PC-9 (cell line): ENCODE results near the gene WNK1. TPM values are rescaled to one million over a fixed set of nuclear protein-coding genes. Genes with fewer than 3 reads are reported as not detected.

Experiments used
- BruUV-seq: library from RNA; stranded (reverse); fragments of 400-500 nt; replicated peaks from 2 replicates; lab custom pipeline; 2021; lab: Mats Ljungman, UMichigan
- CTCF ChIA-PET: fragments of 300-600 bp; sonication (Branson Sonifier 250); formaldehyde crosslinking; loops from one replicate; lab custom pipeline; 2022; ENCODE audit warnings: antibody characterized with exemption; lab: Charles Lee
- POLR2A ChIA-PET: fragments of 300-600 bp; sonication (Branson Sonifier 250); formaldehyde crosslinking; loops from one replicate; lab custom pipeline; 2022; ENCODE audit warnings: antibody characterized with exemption; ENCODE audit not compliant: unreplicated experiment; lab: Charles Lee
- DNase-seq, 2 experiments: peaks; one replicate each; pipeline versions ENCODE4 v3.0.0 to v3.0.0-alpha.2; 2015 to 2022; ENCODE audit warnings: mixed read lengths in 1 of 2
- H2AFZ ChIP-seq: fragments of 200-600 bp; sonication (generic); 2 replicates; pipeline ENCODE4 v1.8.1; 2017; ENCODE audit warnings: antibody characterized with exemption
- H3F3A ChIP-seq: fragments of 200-600 bp; sonication (generic); 2 replicates; pipeline ENCODE4 v1.8.1; 2017; ENCODE audit warnings: antibody characterized with exemption, mild to moderate bottlenecking, low read depth; ENCODE audit not compliant: insufficient read depth
- H3K27ac ChIP-seq: fragments of 200-600 bp; sonication (generic); 2 replicates; pipeline ENCODE4 v1.6.1; 2016; ENCODE audit warnings: mixed run types
- H3K27me3 ChIP-seq: fragments of 200-600 bp; sonication (generic); 2 replicates; pipeline ENCODE4 v1.6.1; 2016; ENCODE audit warnings: low read depth, mixed run types; ENCODE audit not compliant: insufficient read depth
- H3K36me3 ChIP-seq: fragments of 200-600 bp; sonication (generic); 2 replicates; pipeline ENCODE4 v1.6.1; 2016; ENCODE audit warnings: low read depth, mixed run types
- H3K4me1 ChIP-seq: fragments of 200-600 bp; sonication (generic); replicated peaks from 2 replicates; pipeline ENCODE4 v1.6.1; 2016; ENCODE audit warnings: mixed run types; ENCODE audit not compliant: insufficient read depth
- H3K4me2 ChIP-seq: fragments of 200-600 bp; sonication (generic); 2 replicates; pipeline ENCODE4 v1.6.1; 2017; ENCODE audit warnings: mixed run types
- H3K4me3 ChIP-seq: fragments of 200-600 bp; sonication (generic); 2 replicates; pipeline ENCODE4 v1.6.1; 2016; ENCODE audit warnings: mixed run types
- H3K79me2 ChIP-seq: fragments of 200-600 bp; sonication (generic); 2 replicates; pipeline ENCODE4 v1.6.1; 2017; ENCODE audit warnings: low read depth, mixed run types
- H3K9me2 ChIP-seq: fragments of 200-600 bp; sonication (generic); 2 replicates; pipeline ENCODE4 v1.8.1; 2017; ENCODE audit warnings: mild to moderate bottlenecking; ENCODE audit not compliant: insufficient read depth
- H3K9me3 ChIP-seq: fragments of 200-600 bp; sonication (generic); 2 replicates; pipeline ENCODE4 v1.8.1; 2016; ENCODE audit warnings: low read depth; ENCODE audit not compliant: insufficient read depth
- H4K20me1 ChIP-seq: fragments of 200-600 bp; sonication (generic); 2 replicates; pipeline ENCODE4 v1.8.1; 2017; ENCODE audit not compliant: insufficient read depth
- CTCF ChIP-seq: fragments of 200-600 bp; sonication (generic); conservative IDR thresholded peaks from 2 replicates; pipeline ENCODE4 v1.6.1; 2017; ENCODE audit warnings: mixed run types, antibody characterized with exemption, mild to moderate bottlenecking, moderate library complexity
- EZH2 ChIP-seq: fragments of 200-600 bp; sonication (generic); IDR thresholded peaks from 2 replicates; pipeline ENCODE4 v1.8.0; 2017; ENCODE audit warnings: antibody characterized with exemption, low read depth
- intact Hi-C: fragments of 100-400 bp; cut with micrococcal nuclease; formaldehyde crosslinking; loops from one replicate; pipeline ENCODE4 v1.10.0; 2022; ENCODE audit not compliant: unreplicated experiment
- total RNA-seq: library from RNA; stranded (reverse); gene quantifications from 2 replicates; pipeline ENCODE4 v1.2.3, GENCODE V29; 2021

Gene WNK1
- total RNA-seq, 1 experiment from 2014 or later, result 142 TPM

DNA sequence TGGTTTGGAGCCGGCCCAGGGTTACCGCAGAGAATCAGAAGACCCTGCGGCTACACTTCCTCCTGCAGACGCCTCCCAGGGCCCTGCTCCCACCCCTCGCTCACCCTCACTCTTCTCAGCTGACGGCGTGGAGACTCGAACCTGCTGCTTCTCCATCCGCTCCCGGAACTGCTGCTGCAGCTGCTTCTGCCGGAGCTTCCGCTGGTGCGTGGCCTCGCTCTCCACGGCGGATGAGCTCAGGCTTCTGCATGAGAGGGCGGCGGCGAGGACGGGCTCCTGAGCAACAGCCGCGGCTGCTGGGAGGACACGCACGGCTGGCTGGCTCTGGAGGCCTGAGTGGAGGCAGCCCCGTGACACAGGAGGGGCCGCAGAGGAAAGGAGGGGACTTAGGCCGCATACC is 163.9 kb downstream of the WNK1 start:
- Histone ChIP-seq H4K20me1 (peaks cover 7% of the 10 kb centered on the region), H3F3A (peaks cover 23% of the 10 kb centered on the region; the same call in 1 of the 2 replicates), H3K27ac (no peak overlapping the region), H3K4me2 (no peak overlapping the region), H3K36me3 (peaks cover 61% of the 10 kb centered on the region), H2AFZ (no peak overlapping the region), H3K27me3 (no peaks in the 10 kb centered on the region), H3K4me1 (no peaks in the 10 kb centered on the region), H3K79me2 (no peaks in the 10 kb centered on the region), H3K4me3 (no peak overlapping the region), H3K9me2 (no peaks in the 10 kb centered on the region), H3K9me3 (no peaks in the 10 kb centered on the region)
- intact Hi-C loops, result no loop called here
- ChIA-PET CTCF (interaction anchor here (0.5 kb wide), 1 partner anchor 464 kb away, joined by 3 read pairs; no protein-coding TSS in a partner anchor), POLR2A (no interaction called here)
- no TSS peak for BruUV-seq
- no peak for DNase-seq
- TF ChIP-seq EZH2, result no peak
- no peak for TF ChIP-seq CTCF

DNA sequence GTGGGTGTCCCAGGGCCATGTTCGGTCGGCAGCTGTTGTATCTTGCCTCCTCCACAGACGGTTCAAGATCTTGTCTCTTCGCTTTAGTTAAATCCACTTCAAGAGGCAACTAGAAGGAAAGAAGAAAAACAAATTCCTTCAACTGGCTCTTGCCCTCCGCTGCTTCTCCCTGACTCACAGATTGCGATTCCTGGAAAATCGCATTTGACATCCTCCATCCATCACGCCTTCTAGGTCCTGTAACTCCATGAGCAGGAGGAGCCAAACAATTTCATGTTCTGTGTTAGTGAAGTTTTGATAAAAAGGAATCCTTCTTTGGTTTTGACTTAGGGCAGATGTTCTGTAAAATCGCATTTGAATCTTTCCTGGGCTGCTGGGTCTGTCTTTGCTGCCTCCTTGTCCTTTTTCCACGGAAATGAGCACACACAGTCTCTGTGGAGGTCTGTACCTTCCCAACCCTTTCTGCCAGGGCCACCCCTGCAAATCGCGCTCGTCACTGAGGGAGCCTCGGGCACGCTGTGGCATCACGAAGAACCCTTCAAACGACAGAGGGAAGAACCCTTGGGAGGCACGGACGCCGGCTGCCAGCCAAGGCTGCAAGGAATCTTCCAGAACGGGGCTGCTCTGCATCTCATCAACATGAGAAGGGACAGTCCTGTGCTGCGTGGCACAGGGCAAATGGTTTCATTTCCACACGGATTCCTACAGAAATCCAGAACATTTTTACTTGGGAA is 164.5 kb downstream of the WNK1 start:
- no peak overlapping the region for H3K4me3 ChIP-seq
- H3K79me2 ChIP-seq, result no peaks in the 10 kb centered on the region
- BruUV-seq, result no TSS peak
- TF ChIP-seq EZH2, result no peak
- ChIA-PET CTCF (interaction anchor here (0.5 kb wide), 1 partner anchor 464 kb away, joined by 3 read pairs; no protein-coding TSS in a partner anchor), POLR2A (no interaction called here)
- H3K9me2 ChIP-seq, result no peaks in the 10 kb centered on the region
- no peaks in the 10 kb centered on the region for H3K4me1 ChIP-seq
- intact Hi-C loops, result no loop called here
- H2AFZ ChIP-seq, result no peak overlapping the region
- H3F3A ChIP-seq, result peaks cover 23% of the 10 kb centered on the region; the same call in 1 of the 2 replicates
- no peaks in the 10 kb centered on the region for H3K27me3 ChIP-seq
- H3K9me3 ChIP-seq, result no peaks in the 10 kb centered on the region
- peaks cover 7% of the 10 kb centered on the region for H4K20me1 ChIP-seq
- no peak overlapping the region for H3K27ac ChIP-seq
- H3K36me3 ChIP-seq, result peaks cover 60% of the 10 kb centered on the region
- H3K4me2 ChIP-seq, result no peak overlapping the region
- no peak for DNase-seq

GRCh38 chr12:920676-921075 is 168.3 kb downstream of the WNK1 start:
- Histone ChIP-seq H3K4me3 (no peak overlapping the region), H3K4me1 (no peaks in the 10 kb centered on the region), H3K27ac (no peak overlapping the region), H4K20me1 (peaks cover 7% of the 10 kb centered on the region; the same call in 1 of the 2 replicates), H3K4me2 (no peak overlapping the region), H3K36me3 (peaks cover 34% of the 10 kb centered on the region), H3F3A (peaks cover 8% of the 10 kb centered on the region; the same call in 1 of the 2 replicates), H3K9me2 (no peaks in the 10 kb centered on the region), H3K79me2 (no peaks in the 10 kb centered on the region), H2AFZ (no peak overlapping the region), H3K27me3 (no peaks in the 10 kb centered on the region), H3K9me3 (no peaks in the 10 kb centered on the region)
- DNase-seq, result no peak
- intact Hi-C loops, result no loop called here
- POLR2A ChIA-PET, result no interaction called here
- CTCF ChIA-PET, result no interaction called here
- TF ChIP-seq EZH2, result no peak
- no peak for TF ChIP-seq CTCF
- no TSS peak for BruUV-seq
